Hepatocyte (in vitro differentiated cells): ENCODE measurements around the gene TNFRSF21.

ENCODE experiments used
- EZH2phosphoT487 ChIP-seq: fragments of 200-600 bp; sonication (generic); IDR thresholded peaks from one replicate; pipeline ENCODE4 v1.6.1; 2018; ENCODE audit warnings: antibody characterized with exemption, mild to moderate bottlenecking, low read depth, moderate library complexity; ENCODE audit not compliant: unreplicated experiment, severe bottlenecking
- TF ChIP-seq, protein P1 (sequence below): fragments of 200-600 bp; sonication (generic); IDR thresholded peaks from 2 replicates; pipeline ENCODE4 v1.5.1; 2016; ENCODE audit warnings: antibody characterized with exemption, mild to moderate bottlenecking; ENCODE audit not compliant: poor library complexity

- TF ChIP-seq, protein P1, sequence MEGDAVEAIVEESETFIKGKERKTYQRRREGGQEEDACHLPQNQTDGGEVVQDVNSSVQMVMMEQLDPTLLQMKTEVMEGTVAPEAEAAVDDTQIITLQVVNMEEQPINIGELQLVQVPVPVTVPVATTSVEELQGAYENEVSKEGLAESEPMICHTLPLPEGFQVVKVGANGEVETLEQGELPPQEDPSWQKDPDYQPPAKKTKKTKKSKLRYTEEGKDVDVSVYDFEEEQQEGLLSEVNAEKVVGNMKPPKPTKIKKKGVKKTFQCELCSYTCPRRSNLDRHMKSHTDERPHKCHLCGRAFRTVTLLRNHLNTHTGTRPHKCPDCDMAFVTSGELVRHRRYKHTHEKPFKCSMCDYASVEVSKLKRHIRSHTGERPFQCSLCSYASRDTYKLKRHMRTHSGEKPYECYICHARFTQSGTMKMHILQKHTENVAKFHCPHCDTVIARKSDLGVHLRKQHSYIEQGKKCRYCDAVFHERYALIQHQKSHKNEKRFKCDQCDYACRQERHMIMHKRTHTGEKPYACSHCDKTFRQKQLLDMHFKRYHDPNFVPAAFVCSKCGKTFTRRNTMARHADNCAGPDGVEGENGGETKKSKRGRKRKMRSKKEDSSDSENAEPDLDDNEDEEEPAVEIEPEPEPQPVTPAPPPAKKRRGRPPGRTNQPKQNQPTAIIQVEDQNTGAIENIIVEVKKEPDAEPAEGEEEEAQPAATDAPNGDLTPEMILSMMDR, result no peak
- no peak for TF ChIP-seq EZH2phosphoT487
Observed at GRCh38 chr6:47308198-47308517, 1.5 kb downstream of the TNFRSF21 start.
